Breast epithelium (tissue), 4 donors: ENCODE measurements around the gene AGAP2. TPM values are rescaled to one million over a fixed set of nuclear protein-coding genes. Genes with fewer than 3 reads are reported as not detected.
"Not testable (repeated sequence)": the region's sequence is repeated elsewhere in the genome, so short reads cannot be mapped to it uniquely, and the experiment has no call there.

ENCODE experiments used
- DNase-seq, 2 donors: peaks; one replicate each; pipeline ENCODE4 v3.0.0-alpha.2; 2019; ENCODE audit warnings: low spot score in 2 of 2
- H3K27ac ChIP-seq, 2 donors: fragments of 200-600 bp; sonication (generic) in 1 of 2; one replicate each; pipeline ENCODE4 v1.5.1; 2016 to 2019; ENCODE audit warnings: mild to moderate bottlenecking in 1 of 2
- H3K27me3 ChIP-seq, 2 donors: fragments of 200-600 bp; sonication (generic) in 1 of 2; one replicate each; pipeline versions ENCODE4 v1.5.1 to v1.6.0; 2017 to 2019; ENCODE audit warnings: control low read depth in 1 of 2, mild to moderate bottlenecking in 1 of 2
- H3K36me3 ChIP-seq: fragments of 200-600 bp; one replicate; pipeline ENCODE4 v1.5.1; 2019
- H3K4me1 ChIP-seq, 2 donors: fragments of 200-600 bp; sonication (generic); one replicate each; pipeline ENCODE4 v1.5.1; 2016 to 2019; ENCODE audit warnings: control low read depth in 1 of 2
- H3K4me3 ChIP-seq, 3 donors: fragments of 200-600 bp; sonication (generic); 1 replicate in 2 of 3; 2 replicates in 1 of 3; pipeline ENCODE4 v1.5.1; 2016 to 2019; ENCODE audit warnings: mild to moderate bottlenecking in 3 of 3, moderate library complexity in 2 of 3
- H3K9me3 ChIP-seq, 2 donors: fragments of 200-600 bp; sonication (generic) in 1 of 2; one replicate each; pipeline ENCODE4 v1.5.1; 2016 to 2019; ENCODE audit warnings: control low read depth in 1 of 2
- POLR2A ChIP-seq: fragments of 450-650 bp; IDR thresholded peaks from one replicate; pipeline ENCODE4 v1.6.1; 2016; ENCODE audit warnings: antibody characterized with exemption, mild to moderate bottlenecking, moderate library complexity
- POLR2AphosphoS5 ChIP-seq, 3 donors: sonication (generic); formaldehyde crosslinking; IDR thresholded peaks; one replicate each; pipeline ENCODE4 v1.6.1; 2017; ENCODE audit warnings: antibody characterized with exemption in 3 of 3
- intact Hi-C: fragments of 100-400 bp; cut with DNase I; formaldehyde crosslinking; loops from one replicate; pipeline ENCODE4 v1.15.1; 2023; ENCODE audit warnings: low total_unique reads
- total RNA-seq, 3 donors: library from RNA; depleted of rRNA; stranded (reverse); fragments of >200 nt; gene quantifications; one replicate each; pipeline ENCODE4 v1.1.0, GENCODE V29; 2016
- TF ChIP-seq, protein P1 (sequence below), 3 donors: fragments of 450-650 bp; IDR thresholded peaks; one replicate each; pipeline ENCODE4 v1.5.1; 2016 to 2017; ENCODE audit warnings: antibody characterized with exemption in 3 of 3, mild to moderate bottlenecking in 3 of 3, moderate library complexity in 3 of 3

The AGAP2 gene
- total RNA-seq, 3 donors from 2014 or later = 1.2 to 1.8 (median 1.6) TPM

DNA sequence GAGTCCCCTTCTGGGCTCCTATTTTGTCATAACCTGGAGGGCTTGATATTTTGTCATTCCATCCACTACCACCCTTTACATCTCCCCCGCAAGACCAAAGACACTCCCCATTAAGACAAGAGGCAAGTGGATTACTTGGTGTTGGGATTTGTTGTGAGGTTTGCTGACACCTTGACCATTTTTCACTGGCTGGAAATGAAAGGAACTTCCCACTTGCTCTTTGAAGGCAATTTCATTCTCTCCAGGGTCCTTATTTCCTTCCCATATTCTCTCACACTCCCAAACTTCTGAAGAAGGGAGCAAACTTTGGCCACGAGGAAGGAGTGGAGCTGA is 14.9 kb downstream of the AGAP2 start:
- TF ChIP-seq POLR2AphosphoS5 (IDR thresholded peaks at IDR 0.05) (no peak), POLR2A (no peak)
- TF ChIP-seq, protein P1, sequence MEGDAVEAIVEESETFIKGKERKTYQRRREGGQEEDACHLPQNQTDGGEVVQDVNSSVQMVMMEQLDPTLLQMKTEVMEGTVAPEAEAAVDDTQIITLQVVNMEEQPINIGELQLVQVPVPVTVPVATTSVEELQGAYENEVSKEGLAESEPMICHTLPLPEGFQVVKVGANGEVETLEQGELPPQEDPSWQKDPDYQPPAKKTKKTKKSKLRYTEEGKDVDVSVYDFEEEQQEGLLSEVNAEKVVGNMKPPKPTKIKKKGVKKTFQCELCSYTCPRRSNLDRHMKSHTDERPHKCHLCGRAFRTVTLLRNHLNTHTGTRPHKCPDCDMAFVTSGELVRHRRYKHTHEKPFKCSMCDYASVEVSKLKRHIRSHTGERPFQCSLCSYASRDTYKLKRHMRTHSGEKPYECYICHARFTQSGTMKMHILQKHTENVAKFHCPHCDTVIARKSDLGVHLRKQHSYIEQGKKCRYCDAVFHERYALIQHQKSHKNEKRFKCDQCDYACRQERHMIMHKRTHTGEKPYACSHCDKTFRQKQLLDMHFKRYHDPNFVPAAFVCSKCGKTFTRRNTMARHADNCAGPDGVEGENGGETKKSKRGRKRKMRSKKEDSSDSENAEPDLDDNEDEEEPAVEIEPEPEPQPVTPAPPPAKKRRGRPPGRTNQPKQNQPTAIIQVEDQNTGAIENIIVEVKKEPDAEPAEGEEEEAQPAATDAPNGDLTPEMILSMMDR (IDR thresholded peaks at IDR 0.05) = no peak
- no peaks in the 10 kb centered on the region for H3K9me3 ChIP-seq
- H3K36me3 ChIP-seq = no peaks in the 10 kb centered on the region
- H3K27ac ChIP-seq = no peak overlapping the region
- DNase-seq = no peak
- H3K4me3 ChIP-seq = no peak overlapping the region
- H3K4me1 ChIP-seq = peaks cover 0 to 5% of the 10 kb centered on the region in 2 donors
- intact Hi-C loops = no loop called here
- H3K27me3 ChIP-seq = no peaks in the 10 kb centered on the region

DNA sequence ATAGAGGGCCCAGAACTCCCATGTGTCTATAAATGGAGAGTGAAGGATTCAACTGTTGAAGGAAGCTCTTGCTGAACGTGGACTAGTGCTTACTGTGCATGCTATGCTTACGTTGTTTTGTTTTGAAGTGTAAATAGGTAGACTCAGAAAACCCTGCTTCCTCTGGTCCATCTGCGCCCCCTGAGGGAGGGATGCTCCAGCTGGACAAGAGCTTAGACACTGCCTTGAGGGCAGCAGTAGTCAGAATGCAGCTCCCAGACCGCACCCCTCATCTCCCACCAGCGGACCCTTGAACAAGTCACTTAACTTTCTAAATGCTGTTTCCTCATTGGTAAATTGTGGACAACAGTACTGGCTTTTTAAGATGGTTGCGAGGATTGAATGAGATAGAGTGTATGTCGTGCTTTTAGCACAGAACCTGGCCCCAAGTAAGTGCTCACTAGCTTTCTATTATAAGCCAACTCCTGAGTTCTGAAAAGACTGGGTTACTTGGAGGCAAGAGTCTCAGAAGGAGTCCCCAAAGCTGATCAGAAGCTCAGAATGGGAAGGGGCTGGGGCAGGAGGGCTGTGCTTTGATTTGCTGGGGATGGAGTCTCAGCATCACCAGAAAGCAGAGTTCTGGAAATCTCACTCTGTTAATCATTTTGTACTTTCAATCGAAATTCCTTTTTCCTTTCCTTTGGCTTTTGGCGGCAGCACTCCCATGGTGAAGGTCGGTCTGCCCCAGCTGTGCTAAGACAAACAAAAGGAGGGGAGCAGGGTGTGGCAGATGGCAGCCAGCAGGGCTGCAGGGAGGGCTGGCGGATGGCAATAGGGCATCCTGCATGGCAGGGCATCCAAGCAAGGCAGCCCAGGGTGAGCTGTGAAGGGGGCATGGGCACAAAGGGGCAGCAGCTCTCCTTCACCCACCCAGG is 15.6 kb downstream of the AGAP2 start:
- Histone ChIP-seq H3K4me3 (no peak overlapping the region), H3K27me3 (no peaks in the 10 kb centered on the region), H3K9me3 (no peaks in the 10 kb centered on the region), H3K36me3 (peaks cover 4% of the 10 kb centered on the region), H3K4me1 (peaks cover 0 to 5% of the 10 kb centered on the region in 2 donors), H3K27ac (no peak overlapping the region)
- intact Hi-C loops = no loop called here
- peak in 1 of 2 donors; percentile 12 for DNase-seq
- no peak for TF ChIP-seq POLR2A
- no peak for TF ChIP-seq POLR2AphosphoS5 (IDR thresholded peaks at IDR 0.05)
- TF ChIP-seq, protein P1 (IDR thresholded peaks at IDR 0.05) = no peak

DNA sequence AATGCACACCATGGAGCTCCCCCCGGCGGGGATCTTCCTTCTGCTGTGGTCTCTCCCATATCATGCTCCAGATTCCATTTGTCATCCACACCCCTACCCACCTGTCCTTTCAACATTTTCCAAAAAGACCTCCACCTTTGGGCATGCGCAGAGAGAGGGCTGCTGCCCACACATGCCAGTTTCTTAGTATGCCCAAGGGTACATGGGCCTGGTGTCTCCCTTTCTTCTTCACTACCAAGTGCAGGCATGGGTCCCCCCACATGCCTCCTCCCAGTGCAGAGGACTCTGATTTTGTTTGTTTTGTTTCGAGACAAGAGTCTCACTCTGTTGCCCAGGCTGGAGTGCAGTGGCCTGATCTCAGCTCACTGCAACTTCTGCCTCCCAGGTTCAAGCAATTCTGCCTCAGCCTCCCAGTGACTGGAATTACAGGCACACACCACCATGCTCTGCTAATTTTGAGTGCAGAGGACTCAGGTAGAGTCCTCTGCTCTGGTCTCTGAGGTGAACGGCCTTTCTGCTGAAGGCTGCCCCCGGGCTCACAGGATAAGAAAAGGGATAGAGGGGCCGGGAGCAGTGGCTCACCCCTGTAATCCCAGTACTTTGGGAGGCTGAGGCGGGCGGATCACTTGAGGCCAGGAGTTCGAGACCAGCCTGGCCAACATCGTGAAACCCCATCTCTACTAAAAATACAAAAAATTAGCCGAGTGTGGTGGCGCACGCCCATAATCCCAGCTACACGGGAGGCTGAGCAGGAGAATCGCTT is 16.5 kb downstream of the AGAP2 start:
- H3K27ac ChIP-seq, H3K27me3 ChIP-seq, H3K4me3 ChIP-seq, intact Hi-C loops, H3K4me1 ChIP-seq, H3K36me3 ChIP-seq, H3K9me3 ChIP-seq: not testable (repeated sequence)
- DNase-seq = peak in 1 of 2 donors; percentile 15

DNA sequence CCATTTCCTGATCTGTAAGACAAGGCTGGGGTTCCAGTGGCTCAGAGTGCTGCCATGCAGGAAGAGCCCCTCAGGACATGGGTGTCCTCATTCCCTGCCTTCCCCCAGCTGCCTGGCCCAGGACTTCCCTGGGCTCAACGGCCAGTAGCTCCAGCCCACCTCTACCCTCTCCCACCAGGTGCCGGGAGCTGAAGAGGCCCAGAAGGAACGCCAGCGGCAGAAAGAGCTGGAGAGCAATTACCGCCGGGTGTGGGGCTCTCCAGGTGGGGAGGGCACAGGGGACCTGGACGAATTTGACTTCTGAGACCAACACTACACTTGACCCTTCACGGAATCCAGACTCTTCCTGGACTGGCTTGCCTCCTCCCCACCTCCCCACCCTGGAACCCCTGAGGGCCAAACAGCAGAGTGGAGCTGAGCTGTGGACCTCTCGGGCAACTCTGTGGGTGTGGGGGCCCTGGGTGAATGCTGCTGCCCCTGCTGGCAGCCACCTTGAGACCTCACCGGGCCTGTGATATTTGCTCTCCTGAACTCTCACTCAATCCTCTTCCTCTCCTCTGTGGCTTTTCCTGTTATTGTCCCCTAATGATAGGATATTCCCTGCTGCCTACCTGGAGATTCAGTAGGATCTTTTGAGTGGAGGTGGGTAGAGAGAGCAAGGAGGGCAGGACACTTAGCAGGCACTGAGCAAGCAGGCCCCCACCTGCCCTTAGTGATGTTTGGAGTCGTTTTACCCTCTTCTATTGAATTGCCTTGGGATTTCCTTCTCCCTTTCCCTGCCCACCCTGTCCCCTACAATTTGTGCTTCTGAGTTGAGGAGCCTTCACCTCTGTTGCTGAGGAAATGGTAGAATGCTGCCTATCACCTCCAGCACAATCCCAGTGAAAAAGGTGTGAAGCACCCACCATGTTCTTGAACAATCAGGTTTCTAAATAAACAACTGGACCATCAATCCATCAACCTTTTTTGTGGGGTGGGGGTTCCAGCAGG is 17.6 kb downstream of the AGAP2 start:
- peaks cover 7% of the 10 kb centered on the region for H3K36me3 ChIP-seq

More for the DNA sequence above, 17.6 kb downstream of the AGAP2 start:
- peak in 1 of 2 donors; percentile 6 for DNase-seq
- Histone ChIP-seq H3K4me3 (no peak overlapping the region), H3K9me3 (no peaks in the 10 kb centered on the region), H3K4me1 (peaks cover 0 to 4% of the 10 kb centered on the region in 2 donors), H3K27ac (no peak overlapping the region), H3K27me3 (no peaks in the 10 kb centered on the region)
- TF ChIP-seq POLR2A (no peak), POLR2AphosphoS5 (IDR thresholded peaks at IDR 0.05) (no peak)
- TF ChIP-seq, protein P1 (IDR thresholded peaks at IDR 0.05) = no peak
- intact Hi-C loops = no loop called here
